CD1c-positive myeloid dendritic cell (primary cell): Measurements from ENCODE around the gene CLMP.
"Not testable (repeated sequence)": the region's sequence is repeated elsewhere in the genome, so short reads cannot be mapped to it uniquely, and the experiment has no call there.

Source experiments
- DNase-seq: peaks from one replicate; pipeline ENCODE4 v3.0.0-alpha.2; 2016; ENCODE audit errors: extremely low spot score

Gene CLMP

DNA sequence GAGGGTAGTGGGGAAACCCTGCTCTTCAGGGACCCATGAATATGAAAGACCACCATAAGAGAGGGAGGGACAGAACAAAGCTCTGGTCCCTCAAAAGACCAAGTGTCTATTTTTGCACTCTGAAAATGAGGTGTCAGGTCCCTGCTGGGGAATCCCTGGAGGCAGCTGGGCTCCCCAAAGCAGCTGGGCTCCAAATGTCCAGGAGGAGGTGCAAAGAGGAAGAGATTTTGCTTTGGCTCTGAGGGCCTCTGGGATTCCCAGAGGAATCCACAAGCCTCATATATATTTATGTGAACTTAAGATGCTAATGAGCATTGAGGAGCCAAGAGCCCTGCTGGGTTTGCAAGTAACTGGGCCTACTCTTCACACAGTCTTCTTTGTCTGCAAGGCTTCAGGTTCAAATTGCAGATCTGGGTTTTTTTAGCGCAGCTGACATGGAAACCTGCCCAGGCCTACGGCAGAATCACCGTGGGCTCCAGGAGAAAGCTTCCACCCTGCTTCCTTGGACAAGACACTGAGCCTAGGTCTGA, 26.0 kb downstream of the CLMP start:
- no peak for DNase-seq

- DNase-seq = no peak
Measured at GRCh38 chr11:123168241-123168640, 26.8 kb downstream of the CLMP start.

GRCh38 chr11:123166071-123166559, 28.9 kb downstream of the CLMP start:
- DNase-seq = no peak

DNA sequence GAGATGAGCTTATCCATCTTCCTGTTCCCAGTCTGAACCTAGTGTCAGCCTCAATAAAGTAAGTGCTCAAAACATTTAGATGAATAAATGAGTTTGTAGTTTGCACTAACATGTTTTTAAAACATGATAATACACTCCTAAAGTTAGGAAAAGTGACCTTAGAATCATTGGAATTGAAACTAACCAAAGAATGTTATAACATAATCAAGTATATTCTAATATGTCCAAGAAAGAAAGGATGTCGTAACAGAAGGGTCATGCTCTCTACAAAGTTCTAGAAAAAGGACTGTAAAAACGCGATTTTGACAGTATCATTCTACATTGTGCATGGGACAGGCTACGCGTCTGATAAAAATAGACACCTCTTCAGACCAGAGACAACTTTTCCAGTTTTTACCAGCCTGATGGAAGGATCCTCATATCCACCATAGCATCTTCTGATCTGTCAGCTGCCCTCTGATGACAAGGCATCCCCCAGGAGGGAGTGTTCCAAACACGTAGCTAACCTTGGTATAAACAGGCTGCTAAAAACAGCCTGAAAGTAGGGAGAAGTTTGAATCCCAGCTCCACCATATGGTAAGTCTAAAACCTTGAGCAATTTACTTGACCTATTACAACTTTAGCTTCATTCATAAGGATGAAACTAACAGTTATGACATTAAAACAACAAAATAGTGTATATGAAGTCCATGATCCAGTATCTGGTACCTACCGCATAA, 30.2 kb downstream of the CLMP start:
- no peak for DNase-seq

DNA sequence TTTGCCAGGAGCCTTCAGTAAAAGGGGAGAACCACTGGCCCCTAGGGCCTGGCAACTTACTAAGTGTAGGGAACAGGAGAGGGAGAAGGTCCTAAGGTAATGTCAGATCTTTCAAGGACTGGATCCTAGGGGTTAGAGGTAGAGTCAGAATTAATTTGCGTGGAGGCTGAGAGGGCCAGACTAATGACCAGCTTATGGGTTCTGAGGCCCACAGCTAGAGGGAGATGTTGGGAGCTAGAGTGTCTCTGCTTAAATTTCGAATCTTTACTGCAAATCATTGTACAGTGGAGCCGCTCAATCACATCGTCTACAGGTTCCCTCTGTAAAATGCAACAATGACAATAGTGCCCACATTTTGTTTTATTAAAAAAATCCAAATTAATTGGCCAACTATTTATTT, 31.4 kb downstream of the CLMP start:
- no peak for DNase-seq

DNA sequence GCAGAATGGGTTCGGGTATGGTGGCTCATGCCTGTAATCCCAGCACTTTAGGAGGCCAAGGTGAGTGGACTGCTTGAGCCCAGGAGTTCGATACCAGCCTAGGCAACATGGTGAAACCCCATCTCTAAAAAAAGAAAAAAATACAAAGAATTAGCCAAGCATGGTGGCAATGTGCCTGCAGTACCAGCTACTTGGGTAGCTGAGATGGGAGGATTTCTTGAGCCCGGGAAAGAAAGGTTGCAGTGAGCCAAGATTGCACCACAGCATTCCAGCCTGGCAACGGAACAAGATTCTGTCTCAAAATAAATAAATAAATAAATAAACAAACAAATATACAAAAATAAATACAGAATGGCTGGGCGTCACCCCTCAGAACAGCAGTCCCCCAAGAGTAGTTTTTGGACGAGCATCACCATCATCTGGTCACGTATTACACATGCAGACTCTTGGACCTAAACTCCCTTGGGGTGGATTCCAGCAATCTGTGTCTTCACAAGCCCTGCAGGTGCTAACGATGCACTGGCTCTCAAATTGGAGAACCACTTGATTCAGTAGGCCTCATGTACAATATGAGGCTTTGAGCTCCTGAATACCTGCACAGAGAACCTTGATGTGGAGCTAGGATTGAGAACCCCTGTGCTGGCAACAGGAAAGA, 33.5 kb downstream of the CLMP start:
- no peak for DNase-seq

GRCh38 chr11:123159183-123159857, 35.7 kb downstream of the CLMP start:
- no peak for DNase-seq

DNA sequence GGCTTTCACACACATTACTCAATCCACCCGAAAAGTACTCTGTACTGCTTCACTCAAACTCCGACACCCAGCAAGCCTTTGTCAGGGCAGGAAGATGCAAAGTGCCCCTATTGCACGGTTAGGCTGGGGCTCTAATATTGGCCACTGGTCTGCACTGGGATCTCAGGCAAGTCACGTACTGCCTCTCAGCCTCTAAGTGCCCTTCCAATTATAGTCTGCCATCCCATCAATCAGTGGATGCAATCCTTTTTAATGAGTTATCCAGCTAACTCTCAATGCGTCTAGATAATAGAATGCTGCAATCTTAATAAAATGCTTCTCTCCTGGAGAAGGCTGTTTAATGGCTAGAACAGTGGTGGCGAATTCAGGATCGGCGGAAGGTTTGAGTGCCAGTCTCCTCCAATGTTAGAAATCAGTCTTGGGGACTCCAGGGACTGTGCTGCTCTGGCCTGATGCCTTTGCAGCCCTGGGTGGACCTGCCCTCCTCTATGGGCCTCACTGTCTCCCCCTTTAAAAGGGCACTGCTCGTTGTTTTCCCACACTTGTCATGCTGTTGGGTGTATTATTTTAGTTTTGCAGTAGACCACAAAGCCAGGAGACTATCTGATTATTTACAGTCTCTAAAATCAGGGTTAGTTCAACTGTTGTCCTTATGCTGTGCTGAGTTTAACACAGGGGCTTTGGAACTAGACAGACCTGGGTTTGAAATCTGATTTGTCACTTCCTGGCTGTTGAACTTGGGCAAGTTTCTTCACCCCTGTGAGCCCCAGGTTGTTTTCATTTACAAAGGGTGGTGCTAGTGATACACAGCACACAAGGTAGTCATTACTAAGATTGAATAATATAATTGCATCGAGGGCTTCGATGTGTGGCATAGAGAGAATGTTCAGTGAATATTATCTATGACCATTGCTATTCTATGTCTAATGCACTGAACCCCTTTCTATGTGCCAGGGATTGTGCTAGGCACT, 36.7 kb downstream of the CLMP start:
- no peak for DNase-seq

DNA sequence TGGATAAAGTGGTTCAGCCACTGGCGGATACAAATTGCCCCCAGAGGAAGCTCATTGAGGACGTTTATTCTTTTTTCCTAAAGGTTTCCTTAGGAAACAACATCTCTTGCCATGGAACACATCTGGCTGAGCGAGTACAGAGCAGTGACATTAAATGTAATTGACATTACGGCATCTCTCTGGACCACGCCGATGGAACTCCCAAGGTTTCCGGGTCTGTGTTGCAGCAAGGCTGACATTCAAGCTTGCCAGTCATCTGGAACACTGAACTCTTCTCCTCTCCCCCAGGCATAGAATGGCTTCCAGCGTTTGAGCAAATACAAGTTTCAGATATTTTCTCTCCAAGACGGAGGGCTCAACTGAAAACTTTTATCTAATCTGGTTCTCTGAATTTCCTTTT, 42.1 kb downstream of the CLMP start:
- no peak for DNase-seq

DNA sequence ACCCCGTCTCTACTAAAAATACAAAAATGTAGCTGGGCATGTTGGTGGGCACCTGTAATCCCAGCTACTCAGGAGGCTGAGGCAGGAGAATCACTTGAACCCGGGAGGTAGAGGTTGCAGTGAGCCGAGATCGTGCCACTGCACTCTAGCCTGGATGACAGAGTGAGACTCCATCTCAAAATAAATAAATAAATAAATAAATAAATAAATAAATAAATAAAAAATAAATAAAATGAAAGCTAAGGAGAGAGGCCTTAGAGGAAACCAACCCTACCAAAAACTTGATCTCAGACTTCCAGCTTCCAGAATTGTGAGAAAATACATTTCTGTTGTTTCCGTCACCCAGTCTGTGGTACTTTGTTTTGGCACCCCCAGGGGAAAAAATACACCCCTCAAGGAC, 42.7 kb downstream of the CLMP start:
- not testable (repeated sequence) for DNase-seq

DNA sequence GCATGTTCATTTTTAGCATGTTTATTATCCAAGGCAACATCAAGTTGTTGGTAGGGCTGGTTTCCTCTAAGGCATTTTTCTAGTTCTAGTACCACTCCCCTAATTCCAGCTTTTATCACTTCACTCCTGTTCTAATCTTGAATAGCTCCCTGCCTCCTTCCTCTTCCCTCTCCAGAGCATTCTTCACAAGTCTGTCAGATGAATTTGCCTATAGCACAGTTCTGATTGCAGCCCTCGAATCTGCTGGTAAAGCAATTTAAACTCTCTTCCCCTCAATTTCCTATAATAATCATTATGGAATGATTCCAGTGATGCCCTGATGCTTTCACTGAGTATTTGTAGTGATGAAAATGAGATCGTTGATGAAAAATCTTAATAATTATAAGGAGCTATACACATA, 43.3 kb downstream of the CLMP start:
- no peak for DNase-seq

GRCh38 chr11:123151366-123151765, 43.7 kb downstream of the CLMP start:
- no peak for DNase-seq

GRCh38 chr11:123150882-123151281, 44.2 kb downstream of the CLMP start:
- no peak for DNase-seq

DNA sequence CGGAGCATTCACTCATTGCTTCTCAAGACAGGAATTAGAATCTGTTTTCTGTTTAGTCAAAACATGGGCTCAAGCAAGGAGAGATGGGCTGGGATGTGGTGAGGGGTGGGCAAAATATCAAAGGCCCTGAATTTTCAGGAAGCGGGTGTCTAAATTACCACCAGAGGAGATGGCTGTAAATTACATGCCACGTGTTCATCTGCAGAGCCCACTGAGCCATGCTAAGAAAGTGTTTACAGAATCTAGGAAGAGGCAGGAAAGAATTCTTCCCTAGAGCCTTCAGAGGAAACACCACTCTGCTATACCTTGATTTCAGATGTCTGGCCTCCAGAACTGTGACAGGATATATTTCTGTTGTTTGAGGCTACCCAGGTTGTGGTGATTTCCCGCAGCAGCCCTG, 46.1 kb downstream of the CLMP start:
- DNase-seq = no peak

DNA sequence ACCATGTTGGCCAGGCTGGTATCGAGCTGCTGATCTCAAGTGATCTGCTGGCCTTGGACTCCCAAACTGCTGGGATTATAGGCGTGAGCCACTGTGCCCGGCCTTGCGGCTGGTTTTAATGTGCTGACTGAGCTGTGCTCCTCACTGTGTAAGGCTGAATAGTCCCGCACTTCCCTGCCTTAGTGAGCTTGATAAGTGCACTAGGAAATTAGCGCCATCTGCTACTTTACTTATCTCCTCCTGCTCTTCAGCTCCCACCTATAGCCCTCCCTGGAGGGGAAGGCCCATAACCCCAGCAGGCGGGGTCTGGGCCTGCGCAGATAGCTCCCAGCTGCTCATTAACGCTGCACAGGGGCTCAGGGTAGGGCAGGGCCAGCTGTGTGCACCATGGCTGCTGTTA, 49.4 kb downstream of the CLMP start:
- no peak for DNase-seq

DNA sequence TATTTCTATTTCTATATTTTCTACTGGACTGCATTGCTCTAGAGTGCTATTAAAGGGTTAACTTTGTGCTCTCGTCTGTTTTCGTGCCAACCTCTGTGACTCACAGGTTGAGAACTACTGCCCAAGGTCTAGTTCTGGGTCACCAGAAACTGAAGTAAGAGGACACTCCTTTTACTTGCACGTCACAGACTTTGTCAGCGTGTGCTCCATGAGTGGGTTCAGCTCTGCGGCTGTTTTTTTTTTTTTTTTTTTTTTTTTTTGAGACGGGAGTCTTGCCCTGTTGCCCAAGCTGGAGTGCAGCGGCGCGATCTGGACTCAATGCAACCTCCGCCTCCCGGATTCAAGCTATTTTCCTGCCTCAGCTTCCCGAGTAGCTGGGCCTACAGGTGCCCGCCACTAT, 49.8 kb downstream of the CLMP start:
- DNase-seq = no peak

DNA sequence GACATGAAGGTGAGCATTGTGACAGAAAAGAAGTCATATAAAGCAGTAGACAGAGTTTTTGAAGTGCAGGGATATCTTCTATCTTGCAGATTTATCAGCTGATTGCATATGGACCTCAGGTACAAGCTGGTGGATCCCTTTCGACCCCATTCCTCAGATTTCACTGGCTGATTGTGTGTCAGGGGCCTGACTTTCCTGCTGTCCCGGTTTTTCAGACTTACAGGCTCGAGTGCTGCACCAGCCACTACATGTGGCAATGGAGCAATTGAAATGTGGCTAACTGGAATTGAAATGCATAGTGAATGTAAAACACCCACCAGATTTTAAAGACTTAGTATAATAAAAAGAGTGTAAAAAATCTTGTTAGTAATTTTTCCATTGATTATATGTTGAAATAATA, 50.3 kb downstream of the CLMP start:
- DNase-seq = no peak

GRCh38 chr11:123143921-123144320, 51.1 kb downstream of the CLMP start:
- no peak for DNase-seq

GRCh38 chr11:123143476-123143875, 51.6 kb downstream of the CLMP start:
- no peak for DNase-seq

GRCh38 chr11:123139206-123139605, 55.8 kb downstream of the CLMP start:
- no peak for DNase-seq

DNA sequence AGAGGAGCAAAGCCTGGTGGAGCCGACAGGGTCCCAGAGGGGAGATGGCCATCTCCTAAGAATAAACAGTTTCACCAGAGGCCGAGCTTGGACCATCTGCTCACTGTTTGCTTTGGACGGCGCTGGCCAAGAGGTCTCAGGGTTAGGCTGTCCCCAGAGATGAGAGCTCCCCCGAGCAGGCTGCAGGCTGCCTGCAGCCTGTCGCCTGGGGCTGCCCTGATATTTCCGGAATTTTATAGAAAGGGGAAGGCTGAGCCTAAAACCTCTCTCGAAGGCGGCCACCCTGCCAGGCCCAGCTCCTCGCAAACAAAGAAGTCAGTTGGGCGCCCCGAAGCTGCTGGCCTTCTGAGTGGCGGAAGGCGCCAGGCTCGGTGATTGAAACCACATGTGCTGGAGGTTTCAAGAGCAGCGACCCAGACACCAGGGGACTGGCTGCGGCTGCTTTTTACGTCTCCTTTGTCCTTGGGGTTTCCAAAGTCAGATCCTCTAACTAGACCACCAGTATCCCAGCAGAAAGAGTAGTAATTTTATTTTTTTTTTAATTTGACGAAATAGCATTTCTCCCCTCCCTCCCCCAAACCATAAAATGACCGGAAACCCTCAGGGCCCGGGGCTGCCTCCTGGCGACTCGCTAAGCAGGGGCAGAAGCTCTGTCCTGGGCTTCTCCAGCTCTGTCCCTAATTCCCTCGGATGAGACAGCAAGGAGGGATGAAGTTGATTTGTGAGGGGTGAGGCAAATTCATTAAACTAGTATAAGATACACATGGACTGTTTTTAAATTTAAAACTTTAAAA, 57.4 kb downstream of the CLMP start:
- DNase-seq = peak; percentile 36
